Trophoblast cell (in vitro differentiated cells and primary cell): ENCODE results near the gene P2RY4.

Source experiments
- DNase-seq, 2 donors: peaks; one replicate each; pipeline ENCODE4 v3.0.0-alpha.2; 2016
- H2AFZ ChIP-seq: 2 replicates; pipeline ENCODE4 v1.6.1; 2013; ENCODE audit warnings: low read length, moderate library complexity, mild to moderate bottlenecking; ENCODE audit not compliant: insufficient read depth, poor library complexity
- H2AK5ac ChIP-seq: 2 replicates; pipeline ENCODE4 v1.6.1; 2013; ENCODE audit warnings: mild to moderate bottlenecking, low read length
- H2BK120ac ChIP-seq: 2 replicates; pipeline ENCODE4 v1.6.1; 2013; ENCODE audit warnings: low read length, mild to moderate bottlenecking, moderate library complexity; ENCODE audit not compliant: insufficient read depth, poor library complexity
- H2BK12ac ChIP-seq: 2 replicates; pipeline ENCODE4 v1.6.1; 2013; ENCODE audit warnings: mild to moderate bottlenecking, low read length, moderate library complexity
- H2BK5ac ChIP-seq: 2 replicates; pipeline ENCODE4 v1.6.1; 2013; ENCODE audit warnings: low read length, low read depth, moderate library complexity, mild to moderate bottlenecking; ENCODE audit not compliant: poor library complexity
- H3K14ac ChIP-seq: 2 replicates; pipeline ENCODE4 v1.6.1; 2013; ENCODE audit warnings: mild to moderate bottlenecking, low read length
- H3K18ac ChIP-seq: 2 replicates; pipeline ENCODE4 v1.6.1; 2013; ENCODE audit warnings: mild to moderate bottlenecking, low read length
- H3K23ac ChIP-seq: 2 replicates; pipeline ENCODE4 v1.6.1; 2013; ENCODE audit warnings: low read length
- H3K27ac ChIP-seq: 2 replicates; pipeline ENCODE4 v1.5.1; 2013; ENCODE audit warnings: low read depth, mild to moderate bottlenecking, inconsistent platforms, low read length, moderate library complexity
- H3K27me3 ChIP-seq: 2 replicates; pipeline ENCODE4 v1.6.1; 2013; ENCODE audit warnings: inconsistent platforms, mild to moderate bottlenecking, low read length, moderate library complexity; ENCODE audit not compliant: insufficient read depth
- H3K36me3 ChIP-seq, 2 experiments: 1 replicate in 1 of 2; 2 replicates in 1 of 2; pipeline ENCODE4 v1.6.1; 2013; ENCODE audit warnings: low read length in 2 of 2, mild to moderate bottlenecking in 2 of 2, moderate library complexity in 1 of 2; ENCODE audit not compliant: insufficient read depth in 2 of 2, control insufficient read depth in 1 of 2
- H3K4ac ChIP-seq: 2 replicates; pipeline ENCODE4 v1.6.1; 2013; ENCODE audit warnings: low read depth, mild to moderate bottlenecking, low read length, moderate library complexity
- H3K4me1 ChIP-seq, 2 experiments: 1 replicate in 1 of 2; 2 replicates in 1 of 2; pipeline ENCODE4 v1.6.1; 2013; ENCODE audit warnings: low read length in 2 of 2, mild to moderate bottlenecking in 2 of 2, moderate library complexity in 1 of 2; ENCODE audit not compliant: insufficient read depth in 2 of 2, control insufficient read depth in 1 of 2
- H3K4me2 ChIP-seq: 2 replicates; pipeline ENCODE4 v1.6.1; 2013; ENCODE audit warnings: inconsistent platforms, mild to moderate bottlenecking, low read length, moderate library complexity
- H3K4me3 ChIP-seq: 2 replicates; pipeline ENCODE4 v1.5.1; 2013; ENCODE audit warnings: mild to moderate bottlenecking, low read depth, low read length, inconsistent platforms
- H3K79me1 ChIP-seq: one replicate; pipeline ENCODE4 v1.6.1; 2013; ENCODE audit warnings: low read length
- H3K79me2 ChIP-seq: 2 replicates; pipeline ENCODE4 v1.6.1; 2013; ENCODE audit warnings: low read length, mild to moderate bottlenecking; ENCODE audit not compliant: control insufficient read depth, insufficient read depth, poor library complexity
- H3K9ac ChIP-seq: 2 replicates; pipeline ENCODE4 v1.6.1; 2013; ENCODE audit warnings: mild to moderate bottlenecking, low read length
- H3K9me3 ChIP-seq: 2 replicates; pipeline ENCODE4 v1.6.1; 2013; ENCODE audit warnings: low read depth, mild to moderate bottlenecking, control low read depth, inconsistent platforms, low read length; ENCODE audit not compliant: insufficient read depth
- H4K12ac ChIP-seq: 2 replicates; pipeline ENCODE4 v1.6.1; 2013; ENCODE audit warnings: low read depth, mild to moderate bottlenecking, low read length, moderate library complexity
- H4K8ac ChIP-seq: 2 replicates; pipeline ENCODE4 v1.6.1; 2013; ENCODE audit warnings: low read depth, mild to moderate bottlenecking, low read length, moderate library complexity
- H4K91ac ChIP-seq: one replicate; pipeline ENCODE4 v1.6.1; 2013; ENCODE audit warnings: low read depth, mild to moderate bottlenecking, low read length, moderate library complexity
- WGBS: extraction: QIAGEN DNeasy Blood & Tissue Kit; methylation state at CpG from one replicate; pipeline ENCODE4 v1.1.7; 2013; ENCODE audit warnings: missing lambda C conversion rate; ENCODE audit not compliant: insufficient read length, insufficient coverage; ENCODE audit errors: extremely low coverage; 5-methylcytosine and 5-hydroxymethylcytosine counted together

P2RY4 gene

DNA sequence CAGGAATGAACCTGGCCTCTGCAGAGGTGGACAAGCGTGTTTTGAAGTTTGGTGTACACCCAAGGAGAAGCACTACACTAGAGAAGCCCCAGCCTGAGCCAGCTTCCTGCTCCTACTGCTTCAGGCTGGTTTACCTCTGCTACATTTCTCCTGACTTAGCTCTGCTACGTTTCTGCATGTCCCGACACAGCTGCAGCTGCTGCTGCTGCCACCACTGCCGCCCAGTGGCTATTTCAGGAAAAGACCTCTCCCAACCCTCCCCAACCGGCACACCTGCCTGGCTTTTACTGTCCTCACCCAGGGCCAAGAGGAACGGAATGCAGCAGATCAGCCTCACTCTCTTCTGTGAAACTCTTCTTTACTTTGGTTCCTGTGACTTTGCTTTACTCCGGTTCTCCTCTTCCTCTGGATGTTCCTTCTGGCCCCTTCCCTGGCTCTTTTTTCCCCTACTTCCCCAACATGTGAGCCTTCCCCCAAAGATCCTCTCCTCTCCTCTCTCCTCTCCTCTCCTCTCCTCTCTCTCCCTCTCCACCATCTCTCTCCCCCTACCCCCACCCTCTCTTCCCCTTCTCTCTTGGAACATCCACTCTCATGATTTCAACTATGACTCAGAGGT, 3.1 kb upstream of the P2RY4 start:
- H3K79me2 ChIP-seq, result no peaks in the 10 kb centered on the region
- H3K79me1 ChIP-seq, result no peaks in the 10 kb centered on the region
- H3K9ac ChIP-seq, result no peak overlapping the region
- no peak overlapping the region for H4K12ac ChIP-seq
- no peaks in the 10 kb centered on the region for H3K36me3 ChIP-seq
- H3K23ac ChIP-seq, result no peak overlapping the region
- H3K27ac ChIP-seq, result no peak overlapping the region
- H2BK12ac ChIP-seq, result no peak overlapping the region
- H2BK5ac ChIP-seq, result no peak overlapping the region
- no peak overlapping the region for H4K91ac ChIP-seq
- H3K4me2 ChIP-seq, result no peak overlapping the region
- H3K14ac ChIP-seq, result no peak overlapping the region
- H2AFZ ChIP-seq, result no peak overlapping the region
- no peaks in the 10 kb centered on the region for H3K9me3 ChIP-seq
- H3K4me3 ChIP-seq, result no peak overlapping the region
- no peak overlapping the region for H2BK120ac ChIP-seq
- no peak overlapping the region for H3K4ac ChIP-seq
- peak; percentile 33 to 60 for DNase-seq
- no peaks in the 10 kb centered on the region for H3K4me1 ChIP-seq
- no peaks in the 10 kb centered on the region for H3K27me3 ChIP-seq
- H2AK5ac ChIP-seq, result no peak overlapping the region
- no peak overlapping the region for H3K18ac ChIP-seq
- WGBS, result no CpG with 5 or more reads among the region's 7 CpGs
- no peak overlapping the region for H4K8ac ChIP-seq

DNA sequence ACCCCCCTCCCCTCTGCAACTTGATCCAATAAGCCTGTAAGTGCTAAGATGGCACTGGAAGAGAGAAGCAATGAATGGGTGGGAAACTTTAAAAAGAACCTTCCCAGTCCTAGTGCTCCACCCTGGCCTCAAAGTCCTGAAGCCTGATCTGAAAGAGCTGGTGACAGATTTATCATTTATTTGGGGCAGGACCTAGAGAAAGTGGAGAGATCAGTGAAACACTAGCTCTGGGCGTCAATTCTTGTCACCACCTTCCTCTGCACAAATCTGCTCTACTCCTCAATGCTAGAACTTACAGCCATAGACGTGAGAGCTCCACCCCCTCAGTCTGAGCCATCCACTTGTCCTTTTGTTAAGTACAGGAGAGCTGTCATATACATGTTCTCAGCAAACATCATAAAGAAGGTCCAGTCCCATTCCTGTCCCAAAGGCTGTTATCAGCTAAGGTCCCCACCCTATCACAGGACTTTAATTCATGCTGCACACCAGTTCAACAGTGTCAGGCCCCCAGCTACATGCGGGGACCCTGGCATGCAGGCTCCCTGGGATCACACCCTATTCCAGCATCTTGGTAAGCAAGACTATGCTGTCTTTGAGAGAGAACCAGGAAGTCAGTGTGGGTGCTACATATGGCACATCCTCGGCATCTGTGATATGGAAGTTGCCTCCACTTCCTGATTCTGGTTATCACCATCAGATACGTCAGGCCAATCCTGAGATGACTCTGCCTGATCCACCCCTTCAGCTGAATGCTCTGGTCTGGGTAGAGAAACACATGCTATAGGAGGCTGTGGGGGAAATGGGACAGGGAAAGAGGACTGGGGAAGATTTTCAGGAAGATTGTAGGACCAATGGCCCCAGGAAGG, 2.3 kb downstream of the P2RY4 start:
- no peak overlapping the region for H2BK120ac ChIP-seq
- H3K36me3 ChIP-seq, result no peaks in the 10 kb centered on the region
- H3K79me2 ChIP-seq, result no peaks in the 10 kb centered on the region
- H3K14ac ChIP-seq, result no peak overlapping the region
- no peaks in the 10 kb centered on the region for H3K4me1 ChIP-seq
- no peak overlapping the region for H2BK5ac ChIP-seq
- H2BK12ac ChIP-seq, result no peak overlapping the region
- no peak overlapping the region for H2AK5ac ChIP-seq
- no peaks in the 10 kb centered on the region for H3K27me3 ChIP-seq
- no CpG with 5 or more reads among the region's 5 CpGs for WGBS
- H3K9ac ChIP-seq, result no peak overlapping the region
- H3K9me3 ChIP-seq, result no peaks in the 10 kb centered on the region
- no peak overlapping the region for H4K91ac ChIP-seq
- H3K23ac ChIP-seq, result no peak overlapping the region
- H4K12ac ChIP-seq, result no peak overlapping the region
- no peak overlapping the region for H2AFZ ChIP-seq
- H3K4ac ChIP-seq, result no peak overlapping the region
- H3K4me2 ChIP-seq, result no peak overlapping the region
- no peak for DNase-seq
- H3K27ac ChIP-seq, result no peak overlapping the region
- H4K8ac ChIP-seq, result no peak overlapping the region
- H3K4me3 ChIP-seq, result no peak overlapping the region
- H3K79me1 ChIP-seq, result no peaks in the 10 kb centered on the region
- H3K18ac ChIP-seq, result no peak overlapping the region

DNA sequence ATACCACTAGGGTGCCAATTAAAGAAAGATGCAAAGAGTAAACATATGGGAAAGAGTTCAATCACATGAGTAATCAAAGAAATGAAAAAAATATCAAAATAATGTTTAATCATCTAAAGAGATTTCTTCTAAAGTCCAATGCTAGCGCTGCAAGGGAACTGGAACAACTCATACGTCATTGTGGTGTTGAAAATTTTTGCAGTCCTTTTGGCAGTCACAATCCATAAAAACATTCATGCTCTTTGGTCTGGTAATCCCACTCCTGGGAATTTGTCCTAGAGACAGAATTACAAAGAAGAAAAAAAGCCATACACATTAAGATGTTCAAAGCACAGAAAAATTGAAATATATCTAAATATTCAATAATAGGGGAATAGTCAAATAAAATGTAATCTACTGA, 4.6 kb downstream of the P2RY4 start:
- no peak for DNase-seq
- no CpG with 5 or more reads among the region's 2 CpGs for WGBS
- H4K91ac ChIP-seq, result no peak overlapping the region

DNA sequence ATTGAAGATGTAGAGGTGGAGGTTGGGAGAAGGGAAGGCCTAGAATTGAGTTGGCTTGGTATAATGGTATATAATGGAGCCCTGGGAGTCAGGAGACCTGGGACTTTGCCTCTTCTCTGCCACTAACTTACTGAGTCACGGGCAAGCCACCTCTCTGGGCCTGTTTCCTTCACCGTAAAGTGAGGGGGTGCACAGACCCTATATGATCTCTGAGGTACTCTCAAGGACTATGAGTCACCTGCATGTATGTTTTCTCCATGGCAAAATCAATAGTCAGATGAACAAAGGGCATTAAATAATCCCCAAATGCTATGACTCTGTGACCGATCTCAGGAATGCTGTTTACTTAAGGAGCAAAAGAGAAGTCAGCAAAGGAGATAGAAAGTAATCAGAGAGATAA, 5.1 kb downstream of the P2RY4 start:
- H3K9ac ChIP-seq, result no peak overlapping the region
- H3K4me3 ChIP-seq, result no peak overlapping the region
- no peak overlapping the region for H3K4me2 ChIP-seq
- H3K14ac ChIP-seq, result no peak overlapping the region
- H3K27me3 ChIP-seq, result no peaks in the 10 kb centered on the region
- no peak overlapping the region for H2BK120ac ChIP-seq
- H3K4me1 ChIP-seq, result no peaks in the 10 kb centered on the region
- H2BK5ac ChIP-seq, result no peak overlapping the region
- no peak overlapping the region for H3K27ac ChIP-seq
- no peaks in the 10 kb centered on the region for H3K79me2 ChIP-seq
- no peak overlapping the region for H2AFZ ChIP-seq
- no peak for DNase-seq
- no peaks in the 10 kb centered on the region for H3K79me1 ChIP-seq
- no peaks in the 10 kb centered on the region for H3K36me3 ChIP-seq
- WGBS, result no CpG with 5 or more reads among the region's 3 CpGs
- no peak overlapping the region for H4K8ac ChIP-seq
- H3K4ac ChIP-seq, result no peak overlapping the region
- H3K23ac ChIP-seq, result no peak overlapping the region
- H3K18ac ChIP-seq, result no peak overlapping the region
- no peak overlapping the region for H4K91ac ChIP-seq
- no peak overlapping the region for H2AK5ac ChIP-seq
- H3K9me3 ChIP-seq, result no peaks in the 10 kb centered on the region
- no peak overlapping the region for H4K12ac ChIP-seq
- H2BK12ac ChIP-seq, result no peak overlapping the region

More for the DNA sequence above, 4.6 kb downstream of the P2RY4 start:
- no peak overlapping the region for H2AK5ac ChIP-seq
- no peak overlapping the region for H4K8ac ChIP-seq
- no peaks in the 10 kb centered on the region for H3K4me1 ChIP-seq
- no peak overlapping the region for H2AFZ ChIP-seq
- H3K79me1 ChIP-seq, result no peaks in the 10 kb centered on the region
- H3K27me3 ChIP-seq, result no peaks in the 10 kb centered on the region
- H3K27ac ChIP-seq, result no peak overlapping the region
- H3K9me3 ChIP-seq, result no peaks in the 10 kb centered on the region
- H3K18ac ChIP-seq, result no peak overlapping the region
- no peak overlapping the region for H2BK5ac ChIP-seq
- H3K4me2 ChIP-seq, result no peak overlapping the region
- H3K14ac ChIP-seq, result no peak overlapping the region
- no peak overlapping the region for H3K23ac ChIP-seq
- no peaks in the 10 kb centered on the region for H3K36me3 ChIP-seq
- no peak overlapping the region for H2BK12ac ChIP-seq
- no peak overlapping the region for H3K4me3 ChIP-seq
- no peak overlapping the region for H3K9ac ChIP-seq
- H4K12ac ChIP-seq, result no peak overlapping the region
- no peak overlapping the region for H3K4ac ChIP-seq
- H2BK120ac ChIP-seq, result no peak overlapping the region
- no peaks in the 10 kb centered on the region for H3K79me2 ChIP-seq
